Transverse colon (tissue), 4 donors: ENCODE measurements around the gene LY86. TPM values are rescaled to one million over a fixed set of nuclear protein-coding genes. Genes with fewer than 3 reads are reported as not detected.

ENCODE experiments used
- DNase-seq: peaks from one replicate; pipeline ENCODE4 v3.0.0-alpha.2; 2019
- H3K27ac ChIP-seq, 4 donors: fragments of 200-600 bp; sonication (generic); 2 replicates each; pipeline ENCODE4 v1.5.1; 2016 to 2018; ENCODE audit warnings: inconsistent platforms in 4 of 4
- H3K27me3 ChIP-seq: fragments of 200-600 bp; sonication (generic); 2 replicates; pipeline ENCODE4 v1.5.1; 2017; ENCODE audit warnings: inconsistent platforms
- H3K36me3 ChIP-seq, 4 donors: fragments of 200-600 bp; sonication (generic); 2 replicates each; pipeline ENCODE4 v1.5.1; 2017 to 2019; ENCODE audit warnings: inconsistent platforms in 4 of 4
- H3K4me1 ChIP-seq, 4 donors: fragments of 200-600 bp; sonication (generic); 2 replicates each; pipeline ENCODE4 v1.5.1; 2017 to 2020; ENCODE audit warnings: inconsistent platforms in 4 of 4
- H3K4me3 ChIP-seq, 4 donors: fragments of 200-600 bp; sonication (generic); 1 replicate in 1 of 4; 2 replicates in 3 of 4; pipeline versions ENCODE4 v1.5.1 to v1.6.1; 2017 to 2019; ENCODE audit warnings: inconsistent platforms in 4 of 4
- H3K9me3 ChIP-seq, 2 donors: fragments of 200-600 bp; sonication (generic); 2 replicates each; pipeline ENCODE4 v1.5.1; 2017 to 2019; ENCODE audit warnings: inconsistent platforms in 2 of 2
- CTCF ChIP-seq, 5 experiments: fragments of 200-600 bp in 3 of 5; fragments of 450-650 bp in 2 of 5; sonication (generic) in 3 of 5; IDR thresholded peaks; 1 replicate in 2 of 5; 2 replicates in 3 of 5; pipeline ENCODE4 v1.5.1; 2016 to 2017; ENCODE audit warnings: antibody characterized with exemption in 5 of 5, inconsistent platforms in 3 of 5, mild to moderate bottlenecking in 2 of 5, moderate library complexity in 1 of 5
- EP300 ChIP-seq: sonication (generic); formaldehyde crosslinking; IDR thresholded peaks from one replicate; pipeline ENCODE4 v1.6.1; 2017; ENCODE audit warnings: antibody characterized with exemption, low read depth
- POLR2A ChIP-seq: fragments of 450-650 bp; IDR thresholded peaks from one replicate; pipeline ENCODE4 v1.6.1; 2016; ENCODE audit warnings: antibody characterized with exemption, mild to moderate bottlenecking, moderate library complexity
- POLR2AphosphoS5 ChIP-seq, 3 donors: sonication (generic); formaldehyde crosslinking; IDR thresholded peaks; one replicate each; pipeline ENCODE4 v1.6.1; 2016; ENCODE audit warnings: antibody characterized with exemption in 3 of 3
- WGBS, 2 donors: methylation state at CpG; one replicate each; pipeline ENCODE4 v1.1.5; 2018; ENCODE audit warnings: low coverage in 1 of 2; 5-methylcytosine and 5-hydroxymethylcytosine counted together
- in situ Hi-C, 4 donors: fragments of 200-750 bp; cut with MboI; loops; one replicate each; pipeline versions ENCODE4 v1.15.0 to v1.15.1; 2017; ENCODE audit warnings: low sequenced_read_pairs in 3 of 4, low pct_ligation_motif_present in 1 of 4, low pct_unique_long_range_greater_than_20kb in 1 of 4
- intact Hi-C: fragments of 100-400 bp; cut with DNase I; formaldehyde crosslinking; loops from one replicate; pipeline ENCODE4 v1.15.1; 2023; ENCODE audit warnings: low total_unique reads
- total RNA-seq, 4 donors: library from RNA; depleted of rRNA; stranded (reverse); fragments of >200 nt; gene quantifications; one replicate each; pipeline ENCODE4 v1.1.0, GENCODE V29; 2016

The LY86 gene
- total RNA-seq, 4 donors from 2014 or later: 10.0 TPM; not detected in 3

DNA sequence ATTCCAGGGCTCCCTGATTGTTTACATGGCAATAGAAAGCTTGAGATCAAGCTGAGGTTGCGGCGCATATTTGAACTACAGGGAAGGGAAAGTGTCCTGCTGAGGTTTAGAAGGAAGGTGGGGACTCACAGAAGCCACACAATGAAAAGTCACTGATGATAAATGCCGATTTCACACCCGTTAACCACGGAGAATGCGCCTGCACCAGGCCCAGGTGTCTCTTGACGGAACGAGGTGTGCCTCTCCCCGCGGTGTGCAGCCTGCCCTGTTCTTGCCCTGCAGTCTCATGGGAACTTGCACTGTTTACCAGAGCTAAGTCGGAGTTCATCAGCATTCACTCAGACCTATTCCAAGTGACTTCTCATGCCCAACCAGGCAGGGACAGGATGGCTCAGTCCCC, 90.3 kb downstream of the LY86 start:
- intact Hi-C loops: no loop called here
- in situ Hi-C loops: loop anchor here in 2 of 4 donors (10.0 to 25.0 kb wide), 3 partner anchors 558 to 908 kb away; partner anchors contain the start of gene SNRNP48 (in 1 of the 2)
- Histone ChIP-seq H3K4me3 (no peak overlapping the region), H3K27ac (peak overlapping the region; percentile 6 to 86 (median 72)), H3K9me3 (no peaks in the 10 kb centered on the region), H3K4me1 (peaks cover 7 to 66% (median 30%) of the 10 kb centered on the region in 4 donors), H3K36me3 (no peaks in the 10 kb centered on the region), H3K27me3 (no peaks in the 10 kb centered on the region)
- DNase-seq: no peak
- TF ChIP-seq CTCF (IDR thresholded peaks at IDR 0.05) (no peak), POLR2AphosphoS5 (IDR thresholded peaks at IDR 0.05) (no peak), EP300 (no peak), POLR2A (no peak)
- 59 to 64% methylated on average over 3 to 11 of the region's 11 CpGs for WGBS, 2 donors

DNA sequence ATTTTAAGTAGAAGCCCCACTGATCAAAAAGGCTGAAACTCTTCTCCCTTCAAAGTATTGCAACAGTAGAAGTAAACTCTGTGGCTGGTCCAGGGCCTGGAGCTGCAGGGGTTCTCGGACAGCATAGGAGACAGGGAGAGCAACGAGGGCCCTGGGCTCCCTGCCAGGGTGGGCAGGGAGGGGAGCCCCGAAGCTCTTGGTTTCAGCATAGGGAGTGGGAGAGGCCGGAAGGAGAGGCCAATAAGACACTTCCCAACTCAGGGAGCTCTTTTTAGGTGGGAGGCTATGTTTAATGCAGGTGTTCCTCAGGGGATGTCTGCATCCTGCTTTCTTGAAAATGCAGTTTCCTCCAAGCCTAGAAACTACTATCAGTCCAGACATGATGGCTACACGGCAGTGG, 91.1 kb downstream of the LY86 start:
- Histone ChIP-seq H3K27me3 (no peaks in the 10 kb centered on the region), H3K4me1 (peaks cover 7 to 74% (median 34%) of the 10 kb centered on the region in 4 donors), H3K4me3 (no peak overlapping the region), H3K27ac (peak overlapping the region in 3 of 4 donors; percentile 72 to 86 (median 73)), H3K9me3 (no peaks in the 10 kb centered on the region), H3K36me3 (no peaks in the 10 kb centered on the region)
- intact Hi-C loops: no loop called here
- TF ChIP-seq CTCF (IDR thresholded peaks at IDR 0.05): no peak
- no peak for TF ChIP-seq POLR2AphosphoS5 (IDR thresholded peaks at IDR 0.05)
- no peak for TF ChIP-seq POLR2A
- TF ChIP-seq EP300: no peak
- DNase-seq: no peak
- WGBS, 2 donors: 57 to 82% methylated on average over 1 to 5 of the region's 5 CpGs
- in situ Hi-C loops: loop anchor here in 2 of 4 donors (10.0 to 25.0 kb wide), 3 partner anchors 558 to 908 kb away; partner anchors contain the start of gene SNRNP48 (in 1 of the 2)

GRCh38 chr6:6680526-6680925, 92.0 kb downstream of the LY86 start:
- H3K27me3 ChIP-seq: no peaks in the 10 kb centered on the region
- H3K4me1 ChIP-seq: peaks cover 7 to 81% (median 38%) of the 10 kb centered on the region in 4 donors
- in situ Hi-C loops (loop anchor here in 1 of 4 donors (25.0 kb wide), 2 partner anchors 557 to 907 kb away; partner anchors contain the start of gene SNRNP48), intact Hi-C loops (no loop called here)
- H3K9me3 ChIP-seq: no peaks in the 10 kb centered on the region
- no peak for DNase-seq
- H3K27ac ChIP-seq: no peak overlapping the region
- no peaks in the 10 kb centered on the region for H3K36me3 ChIP-seq
- H3K4me3 ChIP-seq: no peak overlapping the region
- TF ChIP-seq EP300 (no peak), POLR2AphosphoS5 (IDR thresholded peaks at IDR 0.05) (no peak), POLR2A (no peak), CTCF (IDR thresholded peaks at IDR 0.05) (no peak)

DNA sequence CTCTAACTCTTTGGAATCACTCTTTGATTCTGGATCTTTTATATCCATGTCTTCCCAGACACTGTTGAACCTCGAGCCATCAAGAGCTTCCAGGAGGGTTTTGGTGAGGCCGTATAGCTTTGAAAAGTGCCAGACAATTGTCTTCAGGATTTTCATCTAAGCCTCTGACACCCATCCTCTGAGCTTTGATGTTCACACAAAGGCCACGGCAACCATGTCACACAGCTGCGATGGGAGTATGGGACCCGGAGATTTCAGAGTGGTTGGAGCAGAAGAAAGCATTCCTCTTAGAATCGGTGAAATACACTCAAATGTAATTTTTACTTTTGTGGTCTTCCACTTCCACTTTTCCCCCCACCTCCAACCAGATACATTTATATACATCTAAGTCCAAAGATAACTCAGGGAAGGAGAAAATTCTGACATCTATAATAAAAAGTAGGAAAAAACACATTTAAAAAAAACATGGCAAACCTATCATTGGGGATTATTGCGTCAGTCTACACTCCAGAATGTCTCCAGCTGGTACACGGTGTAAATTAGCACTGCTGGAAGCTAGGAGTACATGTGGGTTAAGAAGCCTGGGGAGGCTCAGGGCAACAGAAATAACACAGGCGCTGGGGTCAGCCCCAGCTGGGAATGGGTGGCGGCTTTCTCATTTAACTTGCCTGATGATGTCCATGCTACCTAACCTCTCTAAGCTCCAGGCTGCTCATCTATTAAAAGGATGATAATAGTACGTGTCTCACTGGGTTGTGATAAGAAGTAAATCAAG, 92.7 kb downstream of the LY86 start:
- in situ Hi-C loops (loop anchor here in 1 of 4 donors (25.0 kb wide), 2 partner anchors 556 to 906 kb away; partner anchors contain the start of gene SNRNP48), intact Hi-C loops (no loop called here)
- Histone ChIP-seq H3K27ac (peak overlapping the region in 1 of 4 donors; percentile 83), H3K9me3 (no peaks in the 10 kb centered on the region), H3K27me3 (no peaks in the 10 kb centered on the region), H3K4me1 (peaks cover 7 to 88% (median 38%) of the 10 kb centered on the region in 4 donors), H3K4me3 (no peak overlapping the region), H3K36me3 (no peaks in the 10 kb centered on the region)
- TF ChIP-seq POLR2AphosphoS5 (IDR thresholded peaks at IDR 0.05): no peak
- TF ChIP-seq POLR2A: no peak
- TF ChIP-seq EP300: no peak
- no peak for TF ChIP-seq CTCF (IDR thresholded peaks at IDR 0.05)
- DNase-seq: no peak
- 84 to 93% methylated on average over 4 to 11 of the region's 11 CpGs for WGBS, 2 donors
